ENCODE measurements around the gene PTCD2.
A peak's percentile ranks its signal among the peaks of the same experiment; 100 is the strongest.

PTCD2 gene

GRCh38 chr5:72352616-72353015 lies 32.4 kb downstream of the PTCD2 start:
- DNase-seq, result no peak

- DNase-seq, result no peak
Observed at GRCh38 chr5:72353046-72353445, 32.9 kb downstream of the PTCD2 start.

GRCh38 chr5:72355706-72356299 lies 35.6 kb downstream of the PTCD2 start:
- DNase-seq, result no peak

GRCh38 chr5:72356361-72356760 lies 36.2 kb downstream of the PTCD2 start:
- no peak for DNase-seq

GRCh38 chr5:72358925-72359324 lies 38.8 kb downstream of the PTCD2 start:
- no peak for DNase-seq

- no peak for DNase-seq
Observed at GRCh38 chr5:72359886-72360285, 39.7 kb downstream of the PTCD2 start.

- DNase-seq, result no peak
Observed at GRCh38 chr5:72363166-72363802, 43.1 kb downstream of the PTCD2 start.

- DNase-seq, result no peak
Observed at GRCh38 chr5:72364171-72364570, 44.0 kb downstream of the PTCD2 start.

- DNase-seq, result no peak
Observed at GRCh38 chr5:72364951-72365350, 44.8 kb downstream of the PTCD2 start.

- DNase-seq, result peak; percentile 0 to 4
Observed at GRCh38 chr5:72366324-72366976, 46.3 kb downstream of the PTCD2 start.

GRCh38 chr5:72368271-72368670 lies 48.1 kb downstream of the PTCD2 start:
- no peak for DNase-seq

- no peak for DNase-seq
Observed at GRCh38 chr5:72369301-72369700, 49.1 kb downstream of the PTCD2 start.

GRCh38 chr5:72369711-72370110 lies 49.5 kb downstream of the PTCD2 start:
- no peak for DNase-seq

GRCh38 chr5:72372331-72372730 lies 52.2 kb downstream of the PTCD2 start:
- DNase-seq, result no peak

GRCh38 chr5:72372923-72373322 lies 52.8 kb downstream of the PTCD2 start:
- DNase-seq, result no peak

- no peak for DNase-seq
Observed at GRCh38 chr5:72374844-72375243, 54.7 kb downstream of the PTCD2 start.

GRCh38 chr5:72376381-72376780 lies 56.2 kb downstream of the PTCD2 start:
- DNase-seq, result no peak

- no peak for DNase-seq
Observed at GRCh38 chr5:72377910-72378638, 57.9 kb downstream of the PTCD2 start.

- no peak for DNase-seq
Observed at GRCh38 chr5:72378639-72379289, 58.6 kb downstream of the PTCD2 start.

GRCh38 chr5:72379936-72380335 lies 59.8 kb downstream of the PTCD2 start:
- DNase-seq, result no peak

GRCh38 chr5:72380492-72381274 lies 60.5 kb downstream of the PTCD2 start:
- DNase-seq, result no peak

- no peak for DNase-seq
Observed at GRCh38 chr5:72383280-72383679, 63.1 kb downstream of the PTCD2 start.
